Nephron progenitor cell (in vitro differentiated cells): ENCODE measurements around the gene MYCN.
A peak's percentile ranks its signal among the peaks of the same experiment; 100 is the strongest.

Source experiments
- DNase-seq: peaks from one replicate; pipeline ENCODE4 v3.0.0; 2021
- H3K27ac Mint-ChIP-seq: 2 replicates; pipeline ENCODE4 v1.8.0; 2021; ENCODE audit warnings: mild to moderate bottlenecking, moderate library complexity, mixed read lengths
- H3K27me3 Mint-ChIP-seq: 2 replicates; pipeline ENCODE4 v1.8.0; 2021; ENCODE audit warnings: mild to moderate bottlenecking, low read depth, mixed read lengths; ENCODE audit not compliant: poor library complexity
- H3K36me3 Mint-ChIP-seq: 2 replicates; pipeline ENCODE4 v1.8.0; 2021; ENCODE audit warnings: low read depth, mixed read lengths
- H3K4me1 Mint-ChIP-seq: 2 replicates; pipeline ENCODE4 v1.8.0; 2021; ENCODE audit warnings: mixed read lengths
- H3K4me3 Mint-ChIP-seq: 2 replicates; pipeline ENCODE4 v1.8.0; 2021; ENCODE audit warnings: mild to moderate bottlenecking, moderate library complexity, mixed read lengths
- H3K9me3 Mint-ChIP-seq: 2 replicates; pipeline ENCODE4 v1.8.0; 2021; ENCODE audit warnings: mild to moderate bottlenecking, moderate library complexity, mixed read lengths
- TF ChIP-seq, protein P1 (sequence below): fragments of 200-600 bp; sonication (generic); IDR thresholded peaks from 2 replicates; pipeline ENCODE4 v1.5.0; 2021; ENCODE audit warnings: antibody characterized with exemption

MYCN gene

DNA sequence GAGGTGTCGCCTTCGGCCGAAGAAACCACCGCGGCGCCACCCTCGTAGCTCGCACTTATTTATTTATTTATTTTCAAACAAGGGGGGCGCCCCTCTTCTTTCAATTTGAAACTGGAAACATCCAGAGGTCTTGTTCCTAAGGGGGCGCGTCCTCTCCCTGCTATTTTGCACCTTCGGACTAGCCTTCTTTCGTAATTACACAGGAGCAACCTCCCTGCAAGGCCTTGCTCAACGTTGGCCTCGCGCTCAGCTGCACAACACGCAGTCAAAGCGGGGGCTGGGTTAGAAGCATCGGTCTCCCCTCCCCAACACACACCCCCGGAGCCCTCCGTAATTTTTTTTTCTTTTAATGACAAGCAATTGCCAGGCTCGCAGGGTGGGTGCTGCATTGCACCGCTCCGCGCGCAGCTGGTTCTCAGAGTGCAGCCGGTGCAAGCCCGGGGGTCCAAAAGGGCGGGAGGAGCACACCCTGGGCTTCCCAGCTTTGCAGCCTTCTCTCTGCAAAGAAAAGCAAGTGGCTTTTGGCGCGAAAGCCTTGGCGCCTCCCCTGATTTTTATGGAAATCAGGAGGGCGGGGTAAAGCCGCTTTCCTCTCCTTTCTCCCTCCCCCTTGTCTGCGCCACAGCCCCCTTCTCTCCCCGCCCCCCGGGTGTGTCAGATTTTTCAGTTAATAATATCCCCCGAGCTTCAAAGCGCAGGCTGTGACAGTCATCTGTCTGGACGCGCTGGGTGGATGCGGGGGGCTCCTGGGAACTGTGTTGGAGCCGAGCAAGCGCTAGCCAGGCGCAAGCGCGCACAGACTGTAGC lies at the start of gene MYCN:
Gene MYCN (plus strand): TSS at position 697 of the 807 bp plus-strand sequence. CDS start 1,515 bp downstream, outside the sequence.
- H3K4me3 Mint-ChIP-seq, result peak within 1 kb of the TSS; percentile 98
- TF ChIP-seq, protein P1, sequence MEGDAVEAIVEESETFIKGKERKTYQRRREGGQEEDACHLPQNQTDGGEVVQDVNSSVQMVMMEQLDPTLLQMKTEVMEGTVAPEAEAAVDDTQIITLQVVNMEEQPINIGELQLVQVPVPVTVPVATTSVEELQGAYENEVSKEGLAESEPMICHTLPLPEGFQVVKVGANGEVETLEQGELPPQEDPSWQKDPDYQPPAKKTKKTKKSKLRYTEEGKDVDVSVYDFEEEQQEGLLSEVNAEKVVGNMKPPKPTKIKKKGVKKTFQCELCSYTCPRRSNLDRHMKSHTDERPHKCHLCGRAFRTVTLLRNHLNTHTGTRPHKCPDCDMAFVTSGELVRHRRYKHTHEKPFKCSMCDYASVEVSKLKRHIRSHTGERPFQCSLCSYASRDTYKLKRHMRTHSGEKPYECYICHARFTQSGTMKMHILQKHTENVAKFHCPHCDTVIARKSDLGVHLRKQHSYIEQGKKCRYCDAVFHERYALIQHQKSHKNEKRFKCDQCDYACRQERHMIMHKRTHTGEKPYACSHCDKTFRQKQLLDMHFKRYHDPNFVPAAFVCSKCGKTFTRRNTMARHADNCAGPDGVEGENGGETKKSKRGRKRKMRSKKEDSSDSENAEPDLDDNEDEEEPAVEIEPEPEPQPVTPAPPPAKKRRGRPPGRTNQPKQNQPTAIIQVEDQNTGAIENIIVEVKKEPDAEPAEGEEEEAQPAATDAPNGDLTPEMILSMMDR, result peak; percentile 72
- H3K36me3 Mint-ChIP-seq, result peaks cover 23% of the 10 kb centered on the region
- H3K9me3 Mint-ChIP-seq, result peaks cover 5% of the 10 kb centered on the region
- H3K27me3 Mint-ChIP-seq, result peaks cover 3% of the 10 kb centered on the region
- peaks cover 56% of the 10 kb centered on the region for H3K4me1 Mint-ChIP-seq
- peak within 1 kb of the TSS; percentile 91 for H3K27ac Mint-ChIP-seq
- peak; percentile 87 for DNase-seq

DNA sequence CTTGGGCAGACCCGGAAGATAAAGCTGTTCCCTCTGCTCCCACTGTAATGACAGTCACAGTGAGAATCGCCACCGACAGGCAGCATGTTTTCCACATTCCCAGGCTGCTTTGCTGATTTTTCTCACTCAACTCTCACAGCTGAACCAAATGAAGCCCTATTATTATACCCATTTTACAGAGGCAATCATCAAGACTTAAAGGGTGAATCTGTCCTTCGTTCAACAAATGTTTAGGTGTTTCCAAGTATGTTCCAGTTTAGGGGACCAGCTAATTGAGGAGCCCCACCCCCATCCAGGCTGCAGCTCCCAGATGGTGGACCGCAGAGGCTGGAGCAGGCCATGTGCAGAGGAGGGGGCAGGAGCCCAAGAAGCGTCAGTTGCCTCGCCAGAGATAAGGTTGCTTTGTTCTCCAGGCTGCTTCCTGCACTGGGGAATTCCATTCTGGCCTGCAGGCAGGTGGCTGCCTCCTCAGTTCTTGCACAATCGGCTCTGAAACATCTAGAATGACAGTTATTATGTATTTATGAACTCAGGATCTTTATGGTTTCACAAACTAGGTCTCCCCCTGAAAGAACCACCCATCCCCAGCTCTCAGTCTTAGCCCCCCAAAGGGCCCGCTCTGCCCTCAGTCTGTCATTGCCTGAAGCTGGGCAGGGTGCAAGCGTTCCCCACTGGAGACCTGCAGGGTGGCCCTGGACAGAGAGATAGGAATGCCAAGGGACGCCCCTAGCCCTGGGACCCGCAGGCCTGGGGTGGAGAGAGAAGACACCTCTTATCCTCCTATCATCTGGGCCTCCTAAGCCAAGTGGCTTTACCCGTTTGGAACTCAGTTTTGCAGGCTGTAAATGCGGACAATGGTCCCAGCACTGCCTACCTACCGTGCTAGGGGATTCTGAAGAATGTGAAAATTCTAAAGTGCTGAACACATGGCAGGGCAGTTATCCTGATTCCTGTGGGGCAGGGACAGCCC lies 49.1 kb upstream of the MYCN start:
- Mint-ChIP-seq H3K4me3 (no peak overlapping the region), H3K4me1 (peaks cover 82% of the 10 kb centered on the region), H3K36me3 (peaks cover 2% of the 10 kb centered on the region), H3K27ac (no peak overlapping the region), H3K9me3 (peaks cover 2% of the 10 kb centered on the region), H3K27me3 (no peaks in the 10 kb centered on the region)
- no peak for DNase-seq
- TF ChIP-seq, protein P1, result no peak

DNA sequence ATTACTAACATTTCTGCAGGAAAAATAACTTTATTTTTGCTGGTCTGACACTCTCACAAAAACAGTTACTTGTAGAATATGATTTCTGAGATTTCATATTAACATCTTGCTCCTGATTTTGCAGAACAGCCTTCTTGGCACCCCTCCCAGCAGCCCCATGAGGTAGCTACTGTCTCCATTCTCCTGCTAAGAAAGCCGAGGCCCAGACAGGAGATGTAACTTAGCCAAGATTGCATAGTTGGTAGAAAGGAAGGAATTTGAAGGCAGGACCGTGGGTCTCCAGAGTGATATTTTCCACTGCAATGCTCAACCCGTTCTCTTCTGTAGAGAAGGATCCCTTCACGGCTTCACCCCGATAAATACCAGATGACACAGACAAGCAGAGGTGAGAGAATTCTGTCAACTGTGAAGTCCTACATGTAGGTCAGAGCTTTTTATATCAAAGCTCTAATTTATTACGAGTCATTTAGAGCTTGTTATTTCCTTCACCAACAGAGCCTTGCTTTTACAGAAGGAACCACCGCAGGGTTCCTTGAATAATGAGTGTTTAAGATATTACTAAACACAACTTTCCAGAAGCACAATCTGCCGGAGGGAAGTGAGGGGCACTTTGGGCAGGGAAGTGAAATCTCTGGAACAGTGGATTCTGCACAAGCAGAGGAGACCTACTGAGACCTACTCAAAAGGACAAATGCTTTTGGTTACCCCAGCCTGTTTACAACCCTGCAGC lies 48.0 kb upstream of the MYCN start:
- H3K4me3 Mint-ChIP-seq, result no peak overlapping the region
- H3K36me3 Mint-ChIP-seq, result peaks cover 10% of the 10 kb centered on the region
- H3K27me3 Mint-ChIP-seq, result no peaks in the 10 kb centered on the region
- H3K9me3 Mint-ChIP-seq, result peaks cover 13% of the 10 kb centered on the region
- TF ChIP-seq, protein P1, result no peak
- DNase-seq, result no peak
- peaks cover 84% of the 10 kb centered on the region for H3K4me1 Mint-ChIP-seq
- no peak overlapping the region for H3K27ac Mint-ChIP-seq

DNA sequence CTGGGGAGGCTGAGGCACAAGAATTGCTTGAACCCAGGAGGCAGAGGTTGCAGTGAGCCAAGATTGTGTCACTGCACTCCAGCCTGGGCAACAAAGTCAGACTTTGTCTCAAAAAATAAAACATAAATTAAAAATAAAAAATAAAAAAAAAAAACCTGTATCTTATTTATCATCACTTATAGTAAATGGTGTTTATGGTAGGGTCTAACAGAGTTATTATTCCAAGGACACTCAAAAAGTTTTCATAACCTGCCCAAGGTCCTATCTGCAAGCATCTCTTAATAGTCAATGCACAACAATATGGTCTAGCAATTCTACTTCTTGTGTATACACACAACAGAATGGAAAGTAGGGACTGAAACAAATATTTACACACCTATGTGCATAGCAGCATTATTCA lies 47.3 kb upstream of the MYCN start:
- Mint-ChIP-seq H3K4me1 (peaks cover 77% of the 10 kb centered on the region), H3K9me3 (peaks cover 21% of the 10 kb centered on the region), H3K4me3 (no peak overlapping the region), H3K36me3 (peaks cover 17% of the 10 kb centered on the region), H3K27ac (no peak overlapping the region), H3K27me3 (no peaks in the 10 kb centered on the region)
- TF ChIP-seq, protein P1, result no peak
- DNase-seq, result no peak

DNA sequence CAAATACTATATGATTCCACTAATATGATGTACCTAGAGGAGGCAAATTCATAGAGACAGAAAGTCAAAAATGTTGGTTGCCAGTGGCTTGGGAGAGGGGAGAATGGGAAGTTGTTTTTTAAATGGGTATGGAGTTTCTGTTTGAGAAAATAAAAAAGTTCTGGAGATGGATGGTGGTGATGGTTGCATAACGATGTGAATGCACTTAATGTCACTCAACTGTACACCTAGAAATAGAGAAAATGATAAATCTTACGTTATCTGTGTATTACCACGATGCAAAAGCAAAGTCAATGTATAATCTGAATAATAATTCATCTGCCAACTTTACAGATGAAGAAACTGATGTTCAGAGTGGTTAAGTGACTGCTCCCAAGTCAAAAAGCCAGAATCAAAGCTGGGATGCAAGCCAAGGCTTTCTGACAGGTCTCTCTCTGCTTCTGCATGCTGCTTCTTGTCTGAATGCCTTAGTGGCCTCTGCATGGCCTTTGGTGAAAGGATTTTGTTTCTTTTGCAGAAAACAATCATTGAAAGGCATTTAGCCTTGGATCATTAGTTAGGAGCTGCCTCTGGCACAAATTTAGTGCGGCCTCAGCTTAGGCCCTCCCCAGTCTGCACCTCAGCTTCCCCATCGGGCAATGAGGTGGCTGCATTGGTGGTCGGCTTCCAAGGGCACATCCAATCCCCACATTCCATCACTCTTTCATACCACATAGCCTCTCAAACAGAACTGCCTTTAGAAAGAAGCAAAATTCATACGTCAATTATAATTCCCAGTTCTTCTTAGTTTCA lies 46.5 kb upstream of the MYCN start:
- H3K4me1 Mint-ChIP-seq, result peaks cover 71% of the 10 kb centered on the region
- no peak overlapping the region for H3K27ac Mint-ChIP-seq
- H3K4me3 Mint-ChIP-seq, result no peak overlapping the region
- no peaks in the 10 kb centered on the region for H3K27me3 Mint-ChIP-seq
- H3K36me3 Mint-ChIP-seq, result peaks cover 25% of the 10 kb centered on the region
- TF ChIP-seq, protein P1, result no peak
- H3K9me3 Mint-ChIP-seq, result peaks cover 29% of the 10 kb centered on the region
- no peak for DNase-seq
